Measurements from ENCODE around the gene TEN1. TPM values are rescaled to one million over a fixed set of nuclear protein-coding genes. Genes with fewer than 3 reads are reported as not detected.

TEN1 gene
- total and polyA plus RNA-seq, 9 of the 15 experiments (the other 6 are each of a cell fraction or from before 2014, with no cell fraction given), result 1.3 to 25.7 (median 10.1) TPM

- TF ChIP-seq, protein P1, sequence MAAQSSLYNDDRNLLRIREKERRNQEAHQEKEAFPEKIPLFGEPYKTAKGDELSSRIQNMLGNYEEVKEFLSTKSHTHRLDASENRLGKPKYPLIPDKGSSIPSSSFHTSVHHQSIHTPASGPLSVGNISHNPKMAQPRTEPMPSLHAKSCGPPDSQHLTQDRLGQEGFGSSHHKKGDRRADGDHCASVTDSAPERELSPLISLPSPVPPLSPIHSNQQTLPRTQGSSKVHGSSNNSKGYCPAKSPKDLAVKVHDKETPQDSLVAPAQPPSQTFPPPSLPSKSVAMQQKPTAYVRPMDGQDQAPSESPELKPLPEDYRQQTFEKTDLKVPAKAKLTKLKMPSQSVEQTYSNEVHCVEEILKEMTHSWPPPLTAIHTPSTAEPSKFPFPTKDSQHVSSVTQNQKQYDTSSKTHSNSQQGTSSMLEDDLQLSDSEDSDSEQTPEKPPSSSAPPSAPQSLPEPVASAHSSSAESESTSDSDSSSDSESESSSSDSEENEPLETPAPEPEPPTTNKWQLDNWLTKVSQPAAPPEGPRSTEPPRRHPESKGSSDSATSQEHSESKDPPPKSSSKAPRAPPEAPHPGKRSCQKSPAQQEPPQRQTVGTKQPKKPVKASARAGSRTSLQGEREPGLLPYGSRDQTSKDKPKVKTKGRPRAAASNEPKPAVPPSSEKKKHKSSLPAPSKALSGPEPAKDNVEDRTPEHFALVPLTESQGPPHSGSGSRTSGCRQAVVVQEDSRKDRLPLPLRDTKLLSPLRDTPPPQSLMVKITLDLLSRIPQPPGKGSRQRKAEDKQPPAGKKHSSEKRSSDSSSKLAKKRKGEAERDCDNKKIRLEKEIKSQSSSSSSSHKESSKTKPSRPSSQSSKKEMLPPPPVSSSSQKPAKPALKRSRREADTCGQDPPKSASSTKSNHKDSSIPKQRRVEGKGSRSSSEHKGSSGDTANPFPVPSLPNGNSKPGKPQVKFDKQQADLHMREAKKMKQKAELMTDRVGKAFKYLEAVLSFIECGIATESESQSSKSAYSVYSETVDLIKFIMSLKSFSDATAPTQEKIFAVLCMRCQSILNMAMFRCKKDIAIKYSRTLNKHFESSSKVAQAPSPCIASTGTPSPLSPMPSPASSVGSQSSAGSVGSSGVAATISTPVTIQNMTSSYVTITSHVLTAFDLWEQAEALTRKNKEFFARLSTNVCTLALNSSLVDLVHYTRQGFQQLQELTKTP (IDR thresholded peaks at IDR 0.05; ENCODE audit: low read depth in 1 of 2, partially characterized antibody in 2 of 2), result no peak
- TF ChIP-seq LEF1 (IDR thresholded peaks at IDR 0.05) (peak; percentile 52; the same call in 1 of the 2 replicates), ZNF717 (CRISPR knock-in tag; IDR thresholded peaks at IDR 0.05) (no peak), ZNF224 (CRISPR knock-in tag; IDR thresholded peaks at IDR 0.05) (no peak), NR4A1 (CRISPR knock-in tag; IDR thresholded peaks at IDR 0.05) (0 out of 2 replicates have a peak, but pooled peaks have one; percentile 9), NR4A1 (tag; IDR thresholded peaks at IDR 0.05) (no peak), VEZF1 (CRISPR knock-in tag; IDR thresholded peaks at IDR 0.05) (peak; percentile 98), ZNF696 (CRISPR knock-in tag; conservative IDR thresholded peaks at IDR 0.05) (no peak), STAG1 (CRISPR knock-in tag; IDR thresholded peaks at IDR 0.05; ENCODE audit: borderline replicate concordance) (no peak), TFAM (CRISPR knock-in tag; conservative IDR thresholded peaks at IDR 0.05) (no peak), HNRNPH1 (optimal IDR thresholded peaks at IDR 0.05; ENCODE audit: low read depth, low read length) (no peak), CREB3 (tag; conservative IDR thresholded peaks at IDR 0.05; ENCODE audit: low read depth) (no peak), CREBBP (IDR thresholded peaks at IDR 0.05; ENCODE audit: low read depth, low read length) (no peak)
- TF ChIP-seq, protein P2, sequence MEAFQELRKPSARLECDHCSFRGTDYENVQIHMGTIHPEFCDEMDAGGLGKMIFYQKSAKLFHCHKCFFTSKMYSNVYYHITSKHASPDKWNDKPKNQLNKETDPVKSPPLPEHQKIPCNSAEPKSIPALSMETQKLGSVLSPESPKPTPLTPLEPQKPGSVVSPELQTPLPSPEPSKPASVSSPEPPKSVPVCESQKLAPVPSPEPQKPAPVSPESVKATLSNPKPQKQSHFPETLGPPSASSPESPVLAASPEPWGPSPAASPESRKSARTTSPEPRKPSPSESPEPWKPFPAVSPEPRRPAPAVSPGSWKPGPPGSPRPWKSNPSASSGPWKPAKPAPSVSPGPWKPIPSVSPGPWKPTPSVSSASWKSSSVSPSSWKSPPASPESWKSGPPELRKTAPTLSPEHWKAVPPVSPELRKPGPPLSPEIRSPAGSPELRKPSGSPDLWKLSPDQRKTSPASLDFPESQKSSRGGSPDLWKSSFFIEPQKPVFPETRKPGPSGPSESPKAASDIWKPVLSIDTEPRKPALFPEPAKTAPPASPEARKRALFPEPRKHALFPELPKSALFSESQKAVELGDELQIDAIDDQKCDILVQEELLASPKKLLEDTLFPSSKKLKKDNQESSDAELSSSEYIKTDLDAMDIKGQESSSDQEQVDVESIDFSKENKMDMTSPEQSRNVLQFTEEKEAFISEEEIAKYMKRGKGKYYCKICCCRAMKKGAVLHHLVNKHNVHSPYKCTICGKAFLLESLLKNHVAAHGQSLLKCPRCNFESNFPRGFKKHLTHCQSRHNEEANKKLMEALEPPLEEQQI (IDR thresholded peaks at IDR 0.05), result no peak
- TF ChIP-seq, protein P3, sequence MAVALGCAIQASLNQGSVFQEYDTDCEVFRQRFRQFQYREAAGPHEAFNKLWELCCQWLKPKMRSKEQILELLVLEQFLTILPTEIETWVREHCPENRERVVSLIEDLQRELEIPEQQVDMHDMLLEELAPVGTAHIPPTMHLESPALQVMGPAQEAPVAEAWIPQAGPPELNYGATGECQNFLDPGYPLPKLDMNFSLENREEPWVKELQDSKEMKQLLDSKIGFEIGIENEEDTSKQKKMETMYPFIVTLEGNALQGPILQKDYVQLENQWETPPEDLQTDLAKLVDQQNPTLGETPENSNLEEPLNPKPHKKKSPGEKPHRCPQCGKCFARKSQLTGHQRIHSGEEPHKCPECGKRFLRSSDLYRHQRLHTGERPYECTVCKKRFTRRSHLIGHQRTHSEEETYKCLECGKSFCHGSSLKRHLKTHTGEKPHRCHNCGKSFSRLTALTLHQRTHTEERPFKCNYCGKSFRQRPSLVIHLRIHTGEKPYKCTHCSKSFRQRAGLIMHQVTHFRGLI (CRISPR knock-in tag; IDR thresholded peaks at IDR 0.05), result no peak
Measured at GRCh38 chr17:75978938-75979704, at the start of gene TEN1, which contains the start of gene ACOX1 (continued).
